Erythroblast (primary cell): ENCODE data around the gene SH2B2.

Source experiments
- GATA1 ChIP-seq: IDR thresholded peaks from 2 replicates; pipeline ENCODE4 v1.6.1; 2011; ENCODE audit warnings: low read depth, mild to moderate bottlenecking, control low read depth, low read length, moderate library complexity
- POLR2A ChIP-seq: IDR thresholded peaks from 2 replicates; pipeline ENCODE4 v1.6.1; 2011; ENCODE audit warnings: mild to moderate bottlenecking, low read length

DNA sequence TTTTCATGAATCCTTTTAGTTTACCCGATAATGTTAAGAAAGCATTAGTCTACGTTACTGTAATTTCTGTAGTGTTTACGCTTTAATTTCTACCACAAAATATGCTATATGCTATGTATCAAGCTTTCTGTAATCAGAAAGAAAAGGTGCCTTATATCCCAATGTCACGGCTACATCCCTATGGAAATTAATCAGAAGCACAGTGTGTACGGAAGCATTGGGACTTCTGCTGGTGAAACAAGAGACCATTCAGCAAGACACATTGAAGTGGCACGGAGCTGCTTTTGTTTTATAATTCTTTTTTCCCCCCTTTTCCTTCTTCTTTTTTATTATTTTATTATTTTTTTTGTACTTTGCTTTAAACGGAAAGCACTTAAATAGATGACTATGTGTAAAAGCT is 31.2 kb upstream of the SH2B2 start:
- TF ChIP-seq POLR2A = no peak
- TF ChIP-seq GATA1 = no peak
